GM12878 (cell line): ENCODE measurements around the gene PCDHGA6. TPM values are rescaled to one million over a fixed set of nuclear protein-coding genes. Genes with fewer than 3 reads are reported as not detected.

Experiments used
- ATAC-seq: fragments of 200-7000 bp; cut with Tn5 transposase; 3 replicates; pipeline ENCODE4 v1.9.1; 2020; ENCODE audit warnings: mild to moderate bottlenecking, moderate library complexity
- BruUV-seq: library from RNA; stranded (reverse); fragments of 400-500 nt; replicated peaks from 2 replicates; lab custom pipeline; 2021; lab: Mats Ljungman, UMichigan
- CTCF ChIA-PET: fragments of 300-600 bp; sonication (Branson Sonifier 250); formaldehyde crosslinking; extraction: SDS; loops from one replicate; lab custom pipeline; 2021; ENCODE audit warnings: inconsistent platforms; lab: Yijun Ruan, JAX
- POLR2A ChIA-PET: fragments of 350-600 bp; formaldehyde crosslinking; extraction: SDS; loops from one replicate; lab custom pipeline; 2021; ENCODE audit warnings: inconsistent platforms; lab: Charles Lee
- RAD21 ChIA-PET: fragments of 300-600 bp; sonication (Branson Sonifier 250); formaldehyde crosslinking; loops from one replicate; lab custom pipeline; 2023; ENCODE audit warnings: antibody characterized with exemption; ENCODE audit not compliant: unreplicated experiment; lab: Charles Lee
- SMC1A ChIA-PET: fragments of 300-600 bp; sonication (Branson Sonifier 250); formaldehyde crosslinking; loops from one replicate; lab custom pipeline; 2023; ENCODE audit not compliant: unreplicated experiment, uncharacterized antibody; lab: Charles Lee
- DNase-seq: peaks from one replicate; pipeline ENCODE4 v3.0.0-alpha.2; 2011; ENCODE audit warnings: low read depth, low spot score
- FAIRE-seq: peaks from 3 replicates; lab custom pipeline; 2011; peaks lifted over from hg19 to GRCh38; lab: Jason Lieb, UNC
- H2AFZ ChIP-seq: 2 replicates; pipeline ENCODE4 v1.6.0; 2011; ENCODE audit warnings: low read depth, low read length, control low read depth; ENCODE audit not compliant: control insufficient read depth
- H3K27ac ChIP-seq: 2 replicates; pipeline ENCODE4 v1.5.1; 2011; ENCODE audit warnings: control low read depth; ENCODE audit not compliant: control insufficient read depth, insufficient read depth
- H3K27me3 ChIP-seq, 2 experiments: replicated peaks in 1 of 2; 2 replicates each; pipeline versions ENCODE4 v1.6.0 to v1.6.1; 2011; ENCODE audit warnings: low read length in 1 of 2; ENCODE audit not compliant: control insufficient read depth in 2 of 2, insufficient read depth in 2 of 2
- H3K36me3 ChIP-seq, 2 experiments: 2 replicates each; pipeline ENCODE4 v1.5.1; 2011; ENCODE audit warnings: low read length in 1 of 2; ENCODE audit not compliant: control insufficient read depth in 2 of 2, insufficient read depth in 2 of 2
- H3K4me1 ChIP-seq: 2 replicates; pipeline ENCODE4 v1.6.1; 2011; ENCODE audit warnings: mild to moderate bottlenecking, low read length, moderate library complexity, mixed read lengths; ENCODE audit not compliant: control insufficient read depth, insufficient read depth
- H3K4me2 ChIP-seq: 2 replicates; pipeline ENCODE4 v1.6.0; 2011; ENCODE audit warnings: control low read depth; ENCODE audit not compliant: control insufficient read depth, insufficient read depth
- H3K4me3 ChIP-seq: fragments of 200-600 bp; sonication (generic); 2 replicates; pipeline ENCODE4 v1.5.1; 2016
- H3K79me2 ChIP-seq: 2 replicates; pipeline ENCODE4 v1.6.0; 2011; ENCODE audit warnings: low read length; ENCODE audit not compliant: control insufficient read depth, insufficient read depth
- H3K9ac ChIP-seq: 2 replicates; pipeline ENCODE4 v1.8.0; 2011; ENCODE audit warnings: low read length, control low read depth, mixed read lengths; ENCODE audit not compliant: control insufficient read depth, insufficient read depth
- H3K9me3 ChIP-seq: replicated peaks from 3 replicates; pipeline ENCODE4 v1.5.1; 2011; ENCODE audit warnings: mild to moderate bottlenecking, low read length; ENCODE audit not compliant: control insufficient read depth, insufficient read depth
- H4K20me1 ChIP-seq: 2 replicates; pipeline ENCODE4 v1.6.0; 2011; ENCODE audit not compliant: control insufficient read depth, insufficient read depth
- BCL11A ChIP-seq: IDR thresholded peaks from 2 replicates; pipeline ENCODE4 v1.6.1; 2011; ENCODE audit warnings: low read depth, low read length
- BHLHE40 ChIP-seq, 2 experiments: fragments of 450-650 bp in 1 of 2; IDR thresholded peaks; 2 replicates each; pipeline ENCODE4 v1.6.1; 2011 to 2017; ENCODE audit warnings: low read depth in 2 of 2, borderline replicate concordance in 1 of 2, improper control_type of control experiment in 1 of 2, low read length in 1 of 2, mild to moderate bottlenecking in 1 of 2
- CBX5 ChIP-seq: sonication (generic); IDR thresholded peaks from 2 replicates; pipeline ENCODE4 v1.6.1; 2016; ENCODE audit warnings: low read depth, moderate library complexity, mild to moderate bottlenecking, inconsistent platforms
- ETV6 ChIP-seq, 2 experiments: fragments of 450-650 bp in 1 of 2; IDR thresholded peaks in 1 of 2; conservative IDR thresholded peaks in 1 of 2; 2 replicates each; pipeline ENCODE4 v1.6.1; 2014; ENCODE audit warnings: antibody characterized with exemption in 1 of 2, borderline replicate concordance in 1 of 2, low read depth in 1 of 2, mild to moderate bottlenecking in 1 of 2, moderate library complexity in 1 of 2
- JUND ChIP-seq: IDR thresholded peaks from 2 replicates; pipeline ENCODE4 v1.6.1; 2012; ENCODE audit warnings: low read depth, mild to moderate bottlenecking, low read length, improper control_type of control experiment, moderate library complexity
- KAT2A ChIP-seq: conservative IDR thresholded peaks from 2 replicates; pipeline ENCODE4 v1.6.1; 2011; ENCODE audit warnings: low read depth, low read length; ENCODE audit not compliant: control insufficient read depth
- NR2C2 ChIP-seq: IDR thresholded peaks from 2 replicates; pipeline ENCODE4 v1.6.1; 2011; ENCODE audit warnings: borderline replicate concordance, low read depth; ENCODE audit not compliant: control insufficient read depth, insufficient read length
- NR2F1 ChIP-seq: fragments of 450-650 bp; conservative IDR thresholded peaks from 2 replicates; pipeline ENCODE4 v1.6.1; 2017; ENCODE audit warnings: mild to moderate bottlenecking
- POLR2A ChIP-seq: IDR thresholded peaks from 2 replicates; pipeline ENCODE4 v1.6.1; 2011; ENCODE audit warnings: low read depth, mild to moderate bottlenecking, low read length
- SMAD5 ChIP-seq: IDR thresholded peaks from 2 replicates; pipeline ENCODE4 v1.6.1; 2016; ENCODE audit warnings: antibody characterized with exemption, low read depth
- SREBF1 ChIP-seq: IDR thresholded peaks from 2 replicates; pipeline ENCODE4 v1.6.1; 2012; ENCODE audit warnings: mild to moderate bottlenecking, low read length
- WGBS: methylation state at CpG from one replicate; pipeline ENCODE4 v1.1.6; 2016; ENCODE audit warnings: low lambda C conversion rate; ENCODE audit not compliant: insufficient replicate concordance, insufficient coverage; ENCODE audit errors: missing lambda C conversion rate; 5-methylcytosine and 5-hydroxymethylcytosine counted together
- in situ Hi-C: fragments of 300-500 bp; cut with MboI; formaldehyde crosslinking; loops from 9 replicates; pipeline ENCODE4 v1.14.3; 2018; ENCODE audit warnings: mixed read lengths
- intact Hi-C: fragments of 100-400 bp; cut with micrococcal nuclease; formaldehyde crosslinking; loops from one replicate; pipeline ENCODE4 v1.14.2; 2022; ENCODE audit not compliant: unreplicated experiment
- polyA plus RNA-seq, 11 experiments: library from polyadenylated mRNA; depleted of rRNA in 4 of 11; unstranded in 6 of 11; stranded (reverse) in 5 of 11; fragments of >200 nt; fragmentation: Nextera tagmentation in 4 of 11; fragmentation: Illumina TruSeq in 1 of 11; extraction: Ambion mirVana in 4 of 11; extraction: Trizol in 1 of 11; gene quantifications; 1 replicate in 1 of 11; 2 replicates in 10 of 11; pipeline versions ENCODE4 v1.2.1 to v1.2.3, GENCODE V29; 2011 to 2016; ENCODE audit warnings: inconsistent platforms in 2 of 11, missing spikeins in 2 of 11, low read depth in 1 of 11
- total RNA-seq, 4 experiments: library from RNA; depleted of rRNA in 3 of 4; stranded (reverse); fragments of >200 nt in 3 of 4; fragmentation: Illumina TruSeq in 1 of 4; extraction: Trizol in 1 of 4; gene quantifications; 2 replicates each; pipeline versions ENCODE4 v1.2.1 to v1.2.3, GENCODE V29; 2013 to 2021
- TF ChIP-seq, protein P1 (sequence below): fragments of 450-650 bp; formaldehyde crosslinking; IDR thresholded peaks from 2 replicates; pipeline ENCODE4 v1.4.0; 2020; ENCODE audit warnings: mild to moderate bottlenecking, moderate library complexity
- TF ChIP-seq, protein P2 (sequence below): IDR thresholded peaks from 2 replicates; pipeline ENCODE4 v1.6.1; 2011; ENCODE audit warnings: borderline replicate concordance, low read depth, mild to moderate bottlenecking, moderate library complexity, low read length; ENCODE audit not compliant: insufficient read depth, poor library complexity, severe bottlenecking

Gene PCDHGA6
- total and polyA plus RNA-seq, 10 of the 15 experiments (the other 5 are each of a cell fraction or from before 2014, with no cell fraction given): 0.04 to 0.60 (median 0.15) TPM; not detected in 3

DNA sequence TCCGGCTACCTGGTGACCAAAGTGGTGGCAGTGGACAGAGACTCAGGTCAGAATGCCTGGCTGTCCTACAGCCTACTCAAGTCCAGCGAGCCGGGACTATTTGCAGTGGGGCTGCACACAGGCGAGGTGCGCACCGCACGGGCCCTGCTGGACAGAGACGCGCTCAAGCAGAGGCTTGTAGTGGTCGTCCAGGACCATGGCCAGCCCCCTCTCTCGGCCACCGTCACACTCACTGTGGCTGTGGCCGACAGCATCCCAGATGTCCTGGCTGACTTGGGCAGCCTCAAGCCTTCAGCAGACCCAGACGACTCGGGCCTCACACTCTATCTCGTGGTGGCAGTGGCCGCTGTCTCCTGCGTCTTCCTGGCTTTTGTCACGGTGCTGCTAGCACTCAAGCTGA, 16.7 kb upstream of the PCDHGA6 start:
- Histone ChIP-seq H3K36me3 (no peaks in the 10 kb centered on the region), H3K4me3 (no peak overlapping the region), H3K79me2 (no peaks in the 10 kb centered on the region), H4K20me1 (no peaks in the 10 kb centered on the region), H3K27ac (no peak overlapping the region), H3K9me3 (peaks cover 4% of the 10 kb centered on the region; the same call in 2 of the 3 replicates), H2AFZ (no peak overlapping the region), H3K4me1 (no peaks in the 10 kb centered on the region), H3K9ac (no peak overlapping the region), H3K27me3 (no peaks in the 10 kb centered on the region), H3K4me2 (no peak overlapping the region)
- 57% methylated on average over 19 of the region's 19 CpGs for WGBS
- ChIA-PET RAD21 (no interaction called here), POLR2A (no interaction called here), CTCF (interaction anchor here (1.4 kb wide), 1 partner anchor 13 kb away, joined by 3 read pairs; the partner anchor contains the start of gene PCDHGB3), SMC1A (no interaction called here)
- ATAC-seq: no peak
- DNase-seq: no peak
- intact Hi-C loops: no loop called here
- TF ChIP-seq POLR2A (no peak), SMAD5 (no peak), BCL11A (no peak), KAT2A (no peak), SREBF1 (no peak), NR2C2 (no peak), ETV6 (conservative IDR thresholded peaks at IDR 0.05 in 1 of 2, IDR thresholded peaks at IDR 0.05 in 1 of 2; ENCODE audit: borderline replicate concordance in 1 of 2, low read depth in 1 of 2) (no peak), JUND (no peak), NR2F1 (no peak), CBX5 (no peak), BHLHE40 (IDR thresholded peaks at IDR 0.05; ENCODE audit: borderline replicate concordance in 1 of 2, low read depth in 2 of 2, low read length in 1 of 2) (no peak)
- TF ChIP-seq, protein P1, sequence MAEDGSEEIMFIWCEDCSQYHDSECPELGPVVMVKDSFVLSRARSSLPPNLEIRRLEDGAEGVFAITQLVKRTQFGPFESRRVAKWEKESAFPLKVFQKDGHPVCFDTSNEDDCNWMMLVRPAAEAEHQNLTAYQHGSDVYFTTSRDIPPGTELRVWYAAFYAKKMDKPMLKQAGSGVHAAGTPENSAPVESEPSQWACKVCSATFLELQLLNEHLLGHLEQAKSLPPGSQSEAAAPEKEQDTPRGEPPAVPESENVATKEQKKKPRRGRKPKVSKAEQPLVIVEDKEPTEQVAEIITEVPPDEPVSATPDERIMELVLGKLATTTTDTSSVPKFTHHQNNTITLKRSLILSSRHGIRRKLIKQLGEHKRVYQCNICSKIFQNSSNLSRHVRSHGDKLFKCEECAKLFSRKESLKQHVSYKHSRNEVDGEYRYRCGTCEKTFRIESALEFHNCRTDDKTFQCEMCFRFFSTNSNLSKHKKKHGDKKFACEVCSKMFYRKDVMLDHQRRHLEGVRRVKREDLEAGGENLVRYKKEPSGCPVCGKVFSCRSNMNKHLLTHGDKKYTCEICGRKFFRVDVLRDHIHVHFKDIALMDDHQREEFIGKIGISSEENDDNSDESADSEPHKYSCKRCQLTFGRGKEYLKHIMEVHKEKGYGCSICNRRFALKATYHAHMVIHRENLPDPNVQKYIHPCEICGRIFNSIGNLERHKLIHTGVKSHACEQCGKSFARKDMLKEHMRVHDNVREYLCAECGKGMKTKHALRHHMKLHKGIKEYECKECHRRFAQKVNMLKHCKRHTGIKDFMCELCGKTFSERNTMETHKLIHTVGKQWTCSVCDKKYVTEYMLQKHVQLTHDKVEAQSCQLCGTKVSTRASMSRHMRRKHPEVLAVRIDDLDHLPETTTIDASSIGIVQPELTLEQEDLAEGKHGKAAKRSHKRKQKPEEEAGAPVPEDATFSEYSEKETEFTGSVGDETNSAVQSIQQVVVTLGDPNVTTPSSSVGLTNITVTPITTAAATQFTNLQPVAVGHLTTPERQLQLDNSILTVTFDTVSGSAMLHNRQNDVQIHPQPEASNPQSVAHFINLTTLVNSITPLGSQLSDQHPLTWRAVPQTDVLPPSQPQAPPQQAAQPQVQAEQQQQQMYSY (CRISPR knock-in tag): no peak
- TF ChIP-seq, protein P2, sequence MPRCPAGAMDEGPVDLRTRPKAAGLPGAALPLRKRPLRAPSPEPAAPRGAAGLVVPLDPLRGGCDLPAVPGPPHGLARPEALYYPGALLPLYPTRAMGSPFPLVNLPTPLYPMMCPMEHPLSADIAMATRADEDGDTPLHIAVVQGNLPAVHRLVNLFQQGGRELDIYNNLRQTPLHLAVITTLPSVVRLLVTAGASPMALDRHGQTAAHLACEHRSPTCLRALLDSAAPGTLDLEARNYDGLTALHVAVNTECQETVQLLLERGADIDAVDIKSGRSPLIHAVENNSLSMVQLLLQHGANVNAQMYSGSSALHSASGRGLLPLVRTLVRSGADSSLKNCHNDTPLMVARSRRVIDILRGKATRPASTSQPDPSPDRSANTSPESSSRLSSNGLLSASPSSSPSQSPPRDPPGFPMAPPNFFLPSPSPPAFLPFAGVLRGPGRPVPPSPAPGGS: no peak
- BruUV-seq: no TSS peak
- in situ Hi-C loops: no loop called here
- no peak for FAIRE-seq
